Gastrocnemius medialis (tissue), 4 donors: ENCODE results near the gene CPLX3. TPM values are rescaled to one million over a fixed set of nuclear protein-coding genes. Genes with fewer than 3 reads are reported as not detected.
A peak's percentile ranks its signal among the peaks of the same experiment; 100 is the strongest.

ENCODE experiments used
- ATAC-seq, 2 donors: fragments of 150-250 bp; one replicate each; pipeline ENCODE4 v1.9.1; 2016
- DNase-seq, 2 donors: peaks; one replicate each; pipeline ENCODE4 v3.0.0-alpha.2; 2019
- H3K27ac ChIP-seq, 4 donors: fragments of 200-600 bp; sonication (generic); 1 replicate in 1 of 4; 2 replicates in 3 of 4; pipeline ENCODE4 v1.5.1; 2016 to 2018; ENCODE audit warnings: mild to moderate bottlenecking in 2 of 4, moderate library complexity in 1 of 4
- H3K27me3 ChIP-seq, 3 donors: fragments of 200-600 bp; sonication (generic) in 2 of 3; 1 replicate in 1 of 3; 2 replicates in 2 of 3; pipeline versions ENCODE4 v1.5.1 to v1.6.0; 2016 to 2019; ENCODE audit warnings: mild to moderate bottlenecking in 1 of 3, moderate library complexity in 1 of 3
- H3K36me3 ChIP-seq, 2 donors: fragments of 200-600 bp; sonication (generic) in 1 of 2; one replicate each; pipeline ENCODE4 v1.5.1; 2017 to 2018
- H3K4me1 ChIP-seq, 2 donors: fragments of 200-600 bp; sonication (generic) in 1 of 2; one replicate each; pipeline ENCODE4 v1.5.1; 2016 to 2017; ENCODE audit warnings: mild to moderate bottlenecking in 2 of 2
- H3K4me3 ChIP-seq, 4 donors: fragments of 200-600 bp; sonication (generic) in 3 of 4; 1 replicate in 1 of 4; 2 replicates in 3 of 4; pipeline ENCODE4 v1.5.1; 2016 to 2019; ENCODE audit warnings: mild to moderate bottlenecking in 2 of 4
- H3K9me3 ChIP-seq, 3 donors: fragments of 200-600 bp; sonication (generic) in 2 of 3; 1 replicate in 1 of 3; 2 replicates in 2 of 3; pipeline ENCODE4 v1.5.1; 2016 to 2019
- POLR2A ChIP-seq, 2 donors: fragments of 450-650 bp; IDR thresholded peaks; one replicate each; pipeline ENCODE4 v1.6.1; 2017; ENCODE audit warnings: antibody characterized with exemption in 2 of 2, mild to moderate bottlenecking in 2 of 2, moderate library complexity in 2 of 2
- in situ Hi-C, 4 donors: fragments of 200-750 bp; cut with MboI; loops; one replicate each; pipeline versions ENCODE4 v1.15.0 to v1.8.0; 2017; ENCODE audit warnings: low sequenced_read_pairs in 4 of 4
- intact Hi-C: fragments of 100-400 bp; cut with DNase I; formaldehyde crosslinking; loops from one replicate; pipeline ENCODE4 v1.15.1; 2023; ENCODE audit warnings: low total_unique reads
- total RNA-seq, 4 donors: library from RNA; depleted of rRNA; stranded (reverse); fragments of >200 nt; gene quantifications; one replicate each; pipeline versions ENCODE4 v1.1.0 to v1.2.3, GENCODE V29; 2016
- TF ChIP-seq, protein P1 (sequence below), 5 experiments: fragments of 450-650 bp in 3 of 5; fragments of 200-600 bp in 2 of 5; sonication (generic) in 2 of 5; IDR thresholded peaks in 4 of 5; conservative IDR thresholded peaks in 1 of 5; 1 replicate in 4 of 5; 2 replicates in 1 of 5; pipeline ENCODE4 v1.5.1; 2016 to 2019; ENCODE audit warnings: antibody characterized with exemption in 5 of 5, mild to moderate bottlenecking in 3 of 5, moderate library complexity in 3 of 5

CPLX3 gene
- total RNA-seq, 4 donors from 2014 or later: not detected

GRCh38 chr15:74856537-74856936 is 30.1 kb downstream of the CPLX3 start:
- peaks cover 37 to 48% of the 10 kb centered on the region in 2 donors for H3K4me1 ChIP-seq

GRCh38 chr15:74857082-74857655 is 30.7 kb downstream of the CPLX3 start:
- DNase-seq (peak in 1 of 2 donors; percentile 45), ATAC-seq (peak; percentile 63 to 76)
- intact Hi-C loops: no loop called here
- Histone ChIP-seq H3K4me1 (peaks cover 37 to 48% of the 10 kb centered on the region in 2 donors), H3K27me3 (no peaks in the 10 kb centered on the region), H3K4me3 (no peak overlapping the region), H3K36me3 (peaks cover 0 to 22% of the 10 kb centered on the region in 2 donors), H3K9me3 (no peaks in the 10 kb centered on the region), H3K27ac (peak overlapping the region; percentile 70 to 74 (median 72))
- TF ChIP-seq, protein P1, sequence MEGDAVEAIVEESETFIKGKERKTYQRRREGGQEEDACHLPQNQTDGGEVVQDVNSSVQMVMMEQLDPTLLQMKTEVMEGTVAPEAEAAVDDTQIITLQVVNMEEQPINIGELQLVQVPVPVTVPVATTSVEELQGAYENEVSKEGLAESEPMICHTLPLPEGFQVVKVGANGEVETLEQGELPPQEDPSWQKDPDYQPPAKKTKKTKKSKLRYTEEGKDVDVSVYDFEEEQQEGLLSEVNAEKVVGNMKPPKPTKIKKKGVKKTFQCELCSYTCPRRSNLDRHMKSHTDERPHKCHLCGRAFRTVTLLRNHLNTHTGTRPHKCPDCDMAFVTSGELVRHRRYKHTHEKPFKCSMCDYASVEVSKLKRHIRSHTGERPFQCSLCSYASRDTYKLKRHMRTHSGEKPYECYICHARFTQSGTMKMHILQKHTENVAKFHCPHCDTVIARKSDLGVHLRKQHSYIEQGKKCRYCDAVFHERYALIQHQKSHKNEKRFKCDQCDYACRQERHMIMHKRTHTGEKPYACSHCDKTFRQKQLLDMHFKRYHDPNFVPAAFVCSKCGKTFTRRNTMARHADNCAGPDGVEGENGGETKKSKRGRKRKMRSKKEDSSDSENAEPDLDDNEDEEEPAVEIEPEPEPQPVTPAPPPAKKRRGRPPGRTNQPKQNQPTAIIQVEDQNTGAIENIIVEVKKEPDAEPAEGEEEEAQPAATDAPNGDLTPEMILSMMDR (IDR thresholded peaks at IDR 0.05 in 4 of 5, conservative IDR thresholded peaks at IDR 0.05 in 1 of 5): no peak
- in situ Hi-C loops: no loop called here

More at GRCh38 chr15:74856537-74856936, 30.1 kb downstream of the CPLX3 start:
- H3K9me3 ChIP-seq: no peaks in the 10 kb centered on the region
- intact Hi-C loops (no loop called here), in situ Hi-C loops (no loop called here)
- H3K27me3 ChIP-seq: no peaks in the 10 kb centered on the region
- peaks cover 0 to 28% of the 10 kb centered on the region in 2 donors for H3K36me3 ChIP-seq
- H3K4me3 ChIP-seq: no peak overlapping the region
- DNase-seq (no peak), ATAC-seq (no peak)
- H3K27ac ChIP-seq: peak overlapping the region; percentile 70 to 74 (median 72)
- TF ChIP-seq POLR2A (IDR thresholded peaks at IDR 0.05): no peak
- TF ChIP-seq, protein P1 (IDR thresholded peaks at IDR 0.05 in 4 of 5, conservative IDR thresholded peaks at IDR 0.05 in 1 of 5): no peak

GRCh38 chr15:74857671-74858368 is 31.4 kb downstream of the CPLX3 start:
- intact Hi-C loops (no loop called here), in situ Hi-C loops (no loop called here)
- Histone ChIP-seq H3K4me1 (peaks cover 37 to 49% of the 10 kb centered on the region in 2 donors), H3K36me3 (peaks cover 0 to 15% of the 10 kb centered on the region in 2 donors), H3K27me3 (no peaks in the 10 kb centered on the region), H3K27ac (peak overlapping the region; percentile 70 to 74 (median 72)), H3K9me3 (no peaks in the 10 kb centered on the region), H3K4me3 (no peak overlapping the region)
- DNase-seq (no peak), ATAC-seq (no peak)
- TF ChIP-seq, protein P1 (IDR thresholded peaks at IDR 0.05 in 4 of 5, conservative IDR thresholded peaks at IDR 0.05 in 1 of 5): no peak

DNA sequence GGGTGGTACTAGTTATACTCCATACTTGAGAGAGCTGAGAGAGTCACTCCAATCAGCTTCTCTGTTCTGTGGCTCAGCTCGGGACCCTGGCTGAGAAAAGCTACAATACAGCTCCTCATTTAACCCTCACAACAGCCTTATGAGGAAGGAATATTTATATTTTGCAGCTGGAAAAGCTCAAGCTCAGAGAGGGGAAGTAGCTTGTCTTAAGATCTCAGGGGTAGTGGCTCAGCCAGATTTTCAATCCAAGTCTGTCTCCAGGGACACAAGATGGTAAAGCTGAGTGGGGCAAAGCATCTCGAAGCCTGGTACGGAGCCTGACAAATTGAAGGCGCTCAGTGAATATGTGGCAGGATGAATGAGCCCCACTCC is 31.9 kb downstream of the CPLX3 start:
- Histone ChIP-seq H3K27ac (peak overlapping the region; percentile 70 to 74 (median 72)), H3K4me1 (peaks cover 41 to 51% of the 10 kb centered on the region in 2 donors), H3K9me3 (no peaks in the 10 kb centered on the region), H3K27me3 (no peaks in the 10 kb centered on the region), H3K4me3 (no peak overlapping the region), H3K36me3 (peaks cover 0 to 10% of the 10 kb centered on the region in 2 donors)
- intact Hi-C loops (no loop called here), in situ Hi-C loops (no loop called here)
- ATAC-seq (no peak), DNase-seq (no peak)
- no peak for TF ChIP-seq POLR2A (IDR thresholded peaks at IDR 0.05)
- TF ChIP-seq, protein P1 (IDR thresholded peaks at IDR 0.05 in 4 of 5, conservative IDR thresholded peaks at IDR 0.05 in 1 of 5): no peak
